ENCODE measurements around the gene HMGCLL1. TPM values are rescaled to one million over a fixed set of nuclear protein-coding genes. Genes with fewer than 3 reads are reported as not detected.

Gene HMGCLL1
- total RNA-seq, 1 donor from 2014 or later, result 0.17 TPM

GRCh38 chr6:55601120-55601519 is 22.1 kb upstream of the HMGCLL1 start:
- Mint-ChIP-seq H3K9me3 (ENCODE audit: low read depth) (no peaks in the 10 kb centered on the region), H3K4me3 (ENCODE audit: unreplicated experiment) (no peak overlapping the region), H3K36me3 (ENCODE audit: low read depth) (peaks cover 1% of the 10 kb centered on the region), H3K4me1 (ENCODE audit: low read depth) (peaks cover 12% of the 10 kb centered on the region), H3K27me3 (ENCODE audit: low read depth) (no peaks in the 10 kb centered on the region), H3K27ac (ENCODE audit: unreplicated experiment) (no peak overlapping the region)
- DNase-seq (ENCODE audit: low spot score), result no peak
- TF ChIP-seq, protein P1, sequence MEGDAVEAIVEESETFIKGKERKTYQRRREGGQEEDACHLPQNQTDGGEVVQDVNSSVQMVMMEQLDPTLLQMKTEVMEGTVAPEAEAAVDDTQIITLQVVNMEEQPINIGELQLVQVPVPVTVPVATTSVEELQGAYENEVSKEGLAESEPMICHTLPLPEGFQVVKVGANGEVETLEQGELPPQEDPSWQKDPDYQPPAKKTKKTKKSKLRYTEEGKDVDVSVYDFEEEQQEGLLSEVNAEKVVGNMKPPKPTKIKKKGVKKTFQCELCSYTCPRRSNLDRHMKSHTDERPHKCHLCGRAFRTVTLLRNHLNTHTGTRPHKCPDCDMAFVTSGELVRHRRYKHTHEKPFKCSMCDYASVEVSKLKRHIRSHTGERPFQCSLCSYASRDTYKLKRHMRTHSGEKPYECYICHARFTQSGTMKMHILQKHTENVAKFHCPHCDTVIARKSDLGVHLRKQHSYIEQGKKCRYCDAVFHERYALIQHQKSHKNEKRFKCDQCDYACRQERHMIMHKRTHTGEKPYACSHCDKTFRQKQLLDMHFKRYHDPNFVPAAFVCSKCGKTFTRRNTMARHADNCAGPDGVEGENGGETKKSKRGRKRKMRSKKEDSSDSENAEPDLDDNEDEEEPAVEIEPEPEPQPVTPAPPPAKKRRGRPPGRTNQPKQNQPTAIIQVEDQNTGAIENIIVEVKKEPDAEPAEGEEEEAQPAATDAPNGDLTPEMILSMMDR (IDR thresholded peaks at IDR 0.05), result no peak

- H3K9me3 Mint-ChIP-seq (ENCODE audit: low read depth), result no peaks in the 10 kb centered on the region
- H3K27me3 Mint-ChIP-seq (ENCODE audit: low read depth), result no peaks in the 10 kb centered on the region
- H3K27ac Mint-ChIP-seq (ENCODE audit: unreplicated experiment), result no peak overlapping the region
- TF ChIP-seq, protein P1 (IDR thresholded peaks at IDR 0.05), result no peak
- H3K36me3 Mint-ChIP-seq (ENCODE audit: low read depth), result peaks cover 1% of the 10 kb centered on the region
- DNase-seq (ENCODE audit: low spot score), result no peak
- no peak overlapping the region for H3K4me3 Mint-ChIP-seq (ENCODE audit: unreplicated experiment)
- no peaks in the 10 kb centered on the region for H3K4me1 Mint-ChIP-seq (ENCODE audit: low read depth)
These were observed 15.4 kb upstream of the HMGCLL1 start for GRCh38 chr6:55594442-55594841.

GRCh38 chr6:55584654-55585354 is 5.8 kb upstream of the HMGCLL1 start:
- no peak overlapping the region for H3K27ac Mint-ChIP-seq (ENCODE audit: unreplicated experiment)
- TF ChIP-seq, protein P1 (IDR thresholded peaks at IDR 0.05), result no peak
- DNase-seq (ENCODE audit: low spot score), result no peak
- H3K36me3 Mint-ChIP-seq (ENCODE audit: low read depth), result no peaks in the 10 kb centered on the region
- no peaks in the 10 kb centered on the region for H3K4me1 Mint-ChIP-seq (ENCODE audit: low read depth)
- H3K27me3 Mint-ChIP-seq (ENCODE audit: low read depth), result peaks cover 3% of the 10 kb centered on the region
- H3K9me3 Mint-ChIP-seq (ENCODE audit: low read depth), result peaks cover 5% of the 10 kb centered on the region
- no peak overlapping the region for H3K4me3 Mint-ChIP-seq (ENCODE audit: unreplicated experiment)

- H3K27ac Mint-ChIP-seq (ENCODE audit: unreplicated experiment), result no peak overlapping the region
- peaks cover 9% of the 10 kb centered on the region for H3K27me3 Mint-ChIP-seq (ENCODE audit: low read depth)
- H3K9me3 Mint-ChIP-seq (ENCODE audit: low read depth), result peaks cover 9% of the 10 kb centered on the region
- TF ChIP-seq, protein P1 (IDR thresholded peaks at IDR 0.05), result no peak
- H3K4me3 Mint-ChIP-seq (ENCODE audit: unreplicated experiment), result no peak overlapping the region
- peaks cover 11% of the 10 kb centered on the region for H3K4me1 Mint-ChIP-seq (ENCODE audit: low read depth)
- no peak for DNase-seq (ENCODE audit: low spot score)
- no peaks in the 10 kb centered on the region for H3K36me3 Mint-ChIP-seq (ENCODE audit: low read depth)
These were observed 2.2 kb downstream of the HMGCLL1 start for GRCh38 chr6:55576811-55577210.

GRCh38 chr6:55574556-55574955 is 4.4 kb downstream of the HMGCLL1 start:
- Mint-ChIP-seq H3K4me3 (ENCODE audit: unreplicated experiment) (no peak overlapping the region), H3K36me3 (ENCODE audit: low read depth) (no peaks in the 10 kb centered on the region)

More at GRCh38 chr6:55574556-55574955, 4.4 kb downstream of the HMGCLL1 start:
- H3K27ac Mint-ChIP-seq (ENCODE audit: unreplicated experiment), result no peak overlapping the region
- peaks cover 11% of the 10 kb centered on the region for H3K4me1 Mint-ChIP-seq (ENCODE audit: low read depth)
- peaks cover 9% of the 10 kb centered on the region for H3K9me3 Mint-ChIP-seq (ENCODE audit: low read depth)
- peaks cover 9% of the 10 kb centered on the region for H3K27me3 Mint-ChIP-seq (ENCODE audit: low read depth)
- TF ChIP-seq, protein P1 (IDR thresholded peaks at IDR 0.05), result no peak
- DNase-seq (ENCODE audit: low spot score), result no peak
